ENCODE data around the gene CATSPERB. TPM values are rescaled to one million over a fixed set of nuclear protein-coding genes. Genes with fewer than 3 reads are reported as not detected.
"Not testable (repeated sequence)": the region's sequence is repeated elsewhere in the genome, so short reads cannot be mapped to it uniquely, and the experiment has no call there.

Gene CATSPERB
- total RNA-seq, 1 experiment from 2014 or later, result not detected

DNA sequence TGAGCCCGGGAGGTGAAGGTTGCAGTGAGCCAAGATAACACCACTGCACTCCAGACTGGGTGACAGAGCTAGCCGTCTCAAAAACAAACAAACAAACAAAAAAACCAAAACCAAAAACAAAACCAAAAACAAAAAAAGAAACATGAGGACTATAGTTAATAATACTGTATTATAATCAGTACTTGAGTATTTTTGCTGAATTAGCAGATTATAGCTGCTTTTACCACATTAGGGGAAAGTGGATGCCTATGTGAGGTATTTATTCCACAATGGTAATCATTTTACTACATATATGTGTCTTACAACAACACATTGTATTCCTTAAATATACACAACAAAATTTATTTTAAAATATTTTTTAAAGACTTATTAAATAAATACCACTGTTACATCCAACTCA, 120.4 kb downstream of the CATSPERB start:
- H3K4me1 ChIP-seq (ENCODE audit: low read length), result no peaks in the 10 kb centered on the region
- H3K79me2 ChIP-seq (ENCODE audit: low read length), result no peaks in the 10 kb centered on the region
- no peak for DNase-seq
- no peak overlapping the region for H3K4me3 ChIP-seq (ENCODE audit: low read length)
- no peaks in the 10 kb centered on the region; the same call in 1 of the 2 replicates for H3K27me3 ChIP-seq (ENCODE audit: low read length)
- H3K9me3 ChIP-seq (ENCODE audit: low read length), result no peaks in the 10 kb centered on the region
- H3K27ac ChIP-seq (ENCODE audit: low read length), result no peak overlapping the region
- H3K36me3 ChIP-seq (ENCODE audit: insufficient read depth, low read length), result no peaks in the 10 kb centered on the region
- no peak overlapping the region for H3K9ac ChIP-seq (ENCODE audit: low read length)
- H3K4me2 ChIP-seq (ENCODE audit: low read depth, low read length, poor library complexity, severe bottlenecking), result no peak overlapping the region
- H2AFZ ChIP-seq (ENCODE audit: low read length), result no peak overlapping the region
- no peaks in the 10 kb centered on the region for H3K9me2 ChIP-seq (replicated peaks; ENCODE audit: insufficient read depth, low read length)
- H4K20me1 ChIP-seq (ENCODE audit: insufficient read depth, low read depth, low read length), result no peaks in the 10 kb centered on the region

DNA sequence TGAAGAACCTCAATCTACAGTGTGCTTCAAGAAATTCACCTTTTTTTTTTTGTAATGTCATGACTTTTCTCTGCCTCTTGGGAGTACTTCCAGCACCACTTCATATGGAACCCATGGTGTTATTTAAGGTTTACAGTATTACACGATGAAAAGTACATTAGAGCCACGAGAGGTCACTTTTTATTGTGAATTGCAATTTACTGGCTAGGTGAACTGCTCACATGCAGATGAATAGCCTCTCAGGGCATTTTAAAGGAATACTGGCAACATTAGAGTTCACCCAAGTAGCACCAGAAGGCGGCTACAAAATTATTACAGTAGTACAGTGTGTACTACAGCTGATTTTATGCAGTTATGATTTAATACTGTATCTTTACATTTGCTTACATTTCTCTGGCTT, 122.7 kb downstream of the CATSPERB start:
- H3K36me3 ChIP-seq (ENCODE audit: insufficient read depth, low read length), result no peaks in the 10 kb centered on the region
- no peaks in the 10 kb centered on the region for H3K4me1 ChIP-seq (ENCODE audit: low read length)
- H2AFZ ChIP-seq (ENCODE audit: low read length), result no peak overlapping the region
- no peak overlapping the region for H3K4me2 ChIP-seq (ENCODE audit: low read depth, low read length, poor library complexity, severe bottlenecking)
- H3K27ac ChIP-seq (ENCODE audit: low read length), result no peak overlapping the region
- H3K27me3 ChIP-seq (ENCODE audit: low read length), result no peaks in the 10 kb centered on the region; the same call in 1 of the 2 replicates
- no peaks in the 10 kb centered on the region for H4K20me1 ChIP-seq (ENCODE audit: insufficient read depth, low read depth, low read length)
- H3K9me3 ChIP-seq (ENCODE audit: low read length), result no peaks in the 10 kb centered on the region
- no peak overlapping the region for H3K9ac ChIP-seq (ENCODE audit: low read length)
- no peak overlapping the region for H3K4me3 ChIP-seq (ENCODE audit: low read length)
- no peaks in the 10 kb centered on the region for H3K9me2 ChIP-seq (replicated peaks; ENCODE audit: insufficient read depth, low read length)
- no peaks in the 10 kb centered on the region for H3K79me2 ChIP-seq (ENCODE audit: low read length)
- no peak for DNase-seq

GRCh38 chr14:91607322-91608047, 124.4 kb downstream of the CATSPERB start:
- H3K9me2 ChIP-seq (replicated peaks; ENCODE audit: insufficient read depth, low read length), result no peaks in the 10 kb centered on the region
- H3K9me3 ChIP-seq (ENCODE audit: low read length), result no peaks in the 10 kb centered on the region
- H4K20me1 ChIP-seq (ENCODE audit: insufficient read depth, low read depth, low read length), result no peaks in the 10 kb centered on the region
- H3K4me2 ChIP-seq (ENCODE audit: low read depth, low read length, poor library complexity, severe bottlenecking), result no peak overlapping the region
- H3K4me3 ChIP-seq (ENCODE audit: low read length), result no peak overlapping the region
- no peaks in the 10 kb centered on the region; the same call in 1 of the 2 replicates for H3K27me3 ChIP-seq (ENCODE audit: low read length)
- H3K79me2 ChIP-seq (ENCODE audit: low read length), result no peaks in the 10 kb centered on the region
- no peaks in the 10 kb centered on the region for H3K36me3 ChIP-seq (ENCODE audit: insufficient read depth, low read length)
- DNase-seq, result no peak
- H2AFZ ChIP-seq (ENCODE audit: low read length), result no peak overlapping the region
- no peak overlapping the region for H3K27ac ChIP-seq (ENCODE audit: low read length)
- no peaks in the 10 kb centered on the region for H3K4me1 ChIP-seq (ENCODE audit: low read length)
- H3K9ac ChIP-seq (ENCODE audit: low read length), result no peak overlapping the region

DNA sequence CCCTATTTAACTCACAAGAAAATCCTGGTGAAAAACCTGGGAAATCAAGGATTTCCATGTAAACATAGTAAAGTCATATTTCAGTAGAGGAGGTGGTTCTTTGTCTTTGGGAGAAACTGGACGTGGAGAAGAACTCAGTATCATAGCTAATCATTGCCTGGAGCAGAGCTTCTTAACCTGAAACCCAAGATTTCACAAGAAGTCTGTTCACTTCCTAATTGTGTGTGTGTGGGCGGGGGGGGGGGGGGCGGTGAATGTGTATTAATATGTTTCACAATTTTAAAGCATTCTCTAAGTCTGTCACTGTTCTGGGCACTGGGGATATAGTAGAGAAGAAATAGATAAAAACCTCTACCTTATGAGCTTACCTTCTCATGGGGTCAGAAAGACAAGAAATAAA, 125.0 kb downstream of the CATSPERB start:
- H3K27me3 ChIP-seq (ENCODE audit: low read length), result no peaks in the 10 kb centered on the region
- no peaks in the 10 kb centered on the region for H3K79me2 ChIP-seq (ENCODE audit: low read length)
- H3K4me1 ChIP-seq (ENCODE audit: low read length), result no peaks in the 10 kb centered on the region
- no peak overlapping the region for H2AFZ ChIP-seq (ENCODE audit: low read length)
- no peak overlapping the region for H3K4me3 ChIP-seq (ENCODE audit: low read length)
- no peak overlapping the region for H3K4me2 ChIP-seq (ENCODE audit: low read depth, low read length, poor library complexity, severe bottlenecking)
- no peaks in the 10 kb centered on the region for H4K20me1 ChIP-seq (ENCODE audit: insufficient read depth, low read depth, low read length)
- no peaks in the 10 kb centered on the region for H3K9me3 ChIP-seq (ENCODE audit: low read length)
- H3K9ac ChIP-seq (ENCODE audit: low read length), result no peak overlapping the region
- H3K9me2 ChIP-seq (replicated peaks; ENCODE audit: insufficient read depth, low read length), result no peaks in the 10 kb centered on the region
- DNase-seq, result no peak
- H3K36me3 ChIP-seq (ENCODE audit: insufficient read depth, low read length), result no peaks in the 10 kb centered on the region
- no peak overlapping the region for H3K27ac ChIP-seq (ENCODE audit: low read length)

DNA sequence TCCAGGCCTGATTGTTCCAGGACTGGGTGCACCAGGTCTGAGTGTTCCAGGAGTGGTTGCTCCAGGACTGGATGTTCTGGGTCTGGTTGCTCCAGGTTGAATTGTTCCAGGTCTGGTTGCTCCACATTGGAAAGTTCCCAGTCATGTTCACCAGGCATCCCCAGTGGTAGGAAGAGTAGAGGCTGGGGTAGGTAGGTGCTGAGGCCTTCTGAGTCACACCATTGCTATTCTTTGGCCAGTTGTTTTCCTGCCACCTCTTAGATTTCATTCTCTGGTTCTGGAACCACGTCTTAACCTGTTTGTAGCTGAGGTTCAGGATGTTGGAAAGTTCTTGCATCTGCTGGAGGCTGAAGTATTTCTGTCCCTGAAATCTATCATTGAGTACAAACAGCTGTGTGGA, 127.3 kb downstream of the CATSPERB start:
- not testable (repeated sequence) for H3K9me3 ChIP-seq (ENCODE audit: low read length); DNase-seq; H3K36me3 ChIP-seq (ENCODE audit: insufficient read depth, low read length); H3K4me2 ChIP-seq (ENCODE audit: low read depth, low read length, poor library complexity, severe bottlenecking); H3K4me1 ChIP-seq (ENCODE audit: low read length); H3K79me2 ChIP-seq (ENCODE audit: low read length); H3K4me3 ChIP-seq (ENCODE audit: low read length); H3K9me2 ChIP-seq (replicated peaks; ENCODE audit: insufficient read depth, low read length); H3K27me3 ChIP-seq (ENCODE audit: low read length); H4K20me1 ChIP-seq (ENCODE audit: insufficient read depth, low read depth, low read length); H3K27ac ChIP-seq (ENCODE audit: low read length); H3K9ac ChIP-seq (ENCODE audit: low read length); H2AFZ ChIP-seq (ENCODE audit: low read length)

DNA sequence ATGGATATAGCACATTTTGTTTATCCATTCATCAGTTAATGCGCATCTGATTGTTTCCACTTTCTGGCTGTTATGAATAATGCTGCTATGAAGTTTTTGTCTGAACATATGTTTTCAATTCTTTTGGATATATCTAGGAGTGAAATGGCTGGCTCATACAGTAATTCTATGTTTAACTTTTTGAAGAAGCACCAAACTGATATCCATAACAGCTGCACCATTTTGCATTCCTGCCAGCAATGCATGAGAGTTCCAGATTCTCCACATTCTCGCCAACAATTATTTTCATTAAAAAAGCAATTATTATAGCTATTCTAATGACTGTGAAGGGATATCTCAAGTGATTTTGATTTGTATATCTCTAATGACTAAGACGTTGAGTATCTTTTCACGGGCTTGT, 131.9 kb downstream of the CATSPERB start:
- Histone ChIP-seq H3K9me2 (replicated peaks; ENCODE audit: insufficient read depth, low read length) (no peaks in the 10 kb centered on the region), H3K9me3 (ENCODE audit: low read length) (peaks cover 5% of the 10 kb centered on the region), H3K4me2 (ENCODE audit: low read depth, low read length, poor library complexity, severe bottlenecking) (no peak overlapping the region), H3K4me1 (ENCODE audit: low read length) (no peaks in the 10 kb centered on the region), H3K4me3 (ENCODE audit: low read length) (no peak overlapping the region), H3K36me3 (ENCODE audit: insufficient read depth, low read length) (no peaks in the 10 kb centered on the region), H2AFZ (ENCODE audit: low read length) (no peak overlapping the region), H4K20me1 (ENCODE audit: insufficient read depth, low read depth, low read length) (no peaks in the 10 kb centered on the region), H3K27ac (ENCODE audit: low read length) (no peak overlapping the region), H3K9ac (ENCODE audit: low read length) (no peak overlapping the region), H3K79me2 (ENCODE audit: low read length) (no peaks in the 10 kb centered on the region), H3K27me3 (ENCODE audit: low read length) (no peaks in the 10 kb centered on the region)
- DNase-seq, result no peak

GRCh38 chr14:91595736-91596135, 136.2 kb downstream of the CATSPERB start:
- Histone ChIP-seq H3K4me3 (ENCODE audit: low read length) (no peak overlapping the region), H3K36me3 (ENCODE audit: insufficient read depth, low read length) (no peaks in the 10 kb centered on the region), H3K9me2 (replicated peaks; ENCODE audit: insufficient read depth, low read length) (no peaks in the 10 kb centered on the region), H3K9ac (ENCODE audit: low read length) (no peak overlapping the region), H4K20me1 (ENCODE audit: insufficient read depth, low read depth, low read length) (no peaks in the 10 kb centered on the region), H3K27ac (ENCODE audit: low read length) (no peak overlapping the region), H2AFZ (ENCODE audit: low read length) (no peak overlapping the region), H3K79me2 (ENCODE audit: low read length) (no peaks in the 10 kb centered on the region), H3K27me3 (ENCODE audit: low read length) (no peaks in the 10 kb centered on the region), H3K9me3 (ENCODE audit: low read length) (peaks cover 9% of the 10 kb centered on the region), H3K4me2 (ENCODE audit: low read depth, low read length, poor library complexity, severe bottlenecking) (no peak overlapping the region), H3K4me1 (ENCODE audit: low read length) (no peaks in the 10 kb centered on the region)
- DNase-seq, result no peak

GRCh38 chr14:91593957-91594356, 137.9 kb downstream of the CATSPERB start:
- not testable (repeated sequence) for H3K4me3 ChIP-seq (ENCODE audit: low read length); H3K4me2 ChIP-seq (ENCODE audit: low read depth, low read length, poor library complexity, severe bottlenecking); H2AFZ ChIP-seq (ENCODE audit: low read length); DNase-seq; H3K9me2 ChIP-seq (replicated peaks; ENCODE audit: insufficient read depth, low read length); H4K20me1 ChIP-seq (ENCODE audit: insufficient read depth, low read depth, low read length); H3K79me2 ChIP-seq (ENCODE audit: low read length); H3K9me3 ChIP-seq (ENCODE audit: low read length); H3K27ac ChIP-seq (ENCODE audit: low read length); H3K9ac ChIP-seq (ENCODE audit: low read length); H3K27me3 ChIP-seq (ENCODE audit: low read length); H3K36me3 ChIP-seq (ENCODE audit: insufficient read depth, low read length); H3K4me1 ChIP-seq (ENCODE audit: low read length)

All from Karpas-422 (cell line).